Hindlimb muscle (tissue), 1 donor: ENCODE results near the gene ZFHX3. TPM values are rescaled to one million over a fixed set of nuclear protein-coding genes. Genes with fewer than 3 reads are reported as not detected.

Source experiments
- DNase-seq: peaks from one replicate; pipeline ENCODE4 v3.0.0-alpha.2; 2013
- polyA plus RNA-seq: library from polyadenylated mRNA; unstranded; fragments of 120-200 nt; gene quantifications from one replicate; pipeline ENCODE4 v1.2.1, GENCODE V29; 2013; ENCODE audit not compliant: insufficient read length

The ZFHX3 gene
- polyA plus RNA-seq, 1 donor: 8.8 TPM

GRCh38 chr16:72896485-72897118, 151.3 kb downstream of the ZFHX3 start:
- no peak for DNase-seq

GRCh38 chr16:72895951-72896350, 152.0 kb downstream of the ZFHX3 start:
- DNase-seq: no peak

- DNase-seq: no peak
These were observed 153.4 kb downstream of the ZFHX3 start for GRCh38 chr16:72894293-72895151.

GRCh38 chr16:72891291-72892227, 156.4 kb downstream of the ZFHX3 start:
- DNase-seq: no peak

GRCh38 chr16:72890587-72890986, 157.3 kb downstream of the ZFHX3 start:
- no peak for DNase-seq

- no peak for DNase-seq
These were observed 158.0 kb downstream of the ZFHX3 start for GRCh38 chr16:72889616-72890582.

GRCh38 chr16:72887537-72887936, 160.4 kb downstream of the ZFHX3 start:
- DNase-seq: no peak

GRCh38 chr16:72886346-72886974, 161.5 kb downstream of the ZFHX3 start:
- DNase-seq: no peak

- DNase-seq: no peak
These were observed 163.4 kb downstream of the ZFHX3 start for GRCh38 chr16:72884573-72884972.

- no peak for DNase-seq
These were observed 163.9 kb downstream of the ZFHX3 start for GRCh38 chr16:72884037-72884436.

- no peak for DNase-seq
These were observed 168.1 kb downstream of the ZFHX3 start for GRCh38 chr16:72879846-72880245.

GRCh38 chr16:72878301-72879269, 169.3 kb downstream of the ZFHX3 start:
- DNase-seq: no peak

- DNase-seq: no peak
These were observed 170.4 kb downstream of the ZFHX3 start for GRCh38 chr16:72877374-72878028.

- no peak for DNase-seq
These were observed 171.0 kb downstream of the ZFHX3 start for GRCh38 chr16:72876981-72877373.

GRCh38 chr16:72876221-72876620, 171.7 kb downstream of the ZFHX3 start:
- DNase-seq: peak; percentile 61

GRCh38 chr16:72875291-72876031, 172.5 kb downstream of the ZFHX3 start:
- DNase-seq: no peak

- DNase-seq: no peak
These were observed 174.1 kb downstream of the ZFHX3 start for GRCh38 chr16:72873853-72874252.

- DNase-seq: no peak
These were observed 174.9 kb downstream of the ZFHX3 start for GRCh38 chr16:72873044-72873443.

GRCh38 chr16:72865835-72866234, 182.1 kb downstream of the ZFHX3 start:
- no peak for DNase-seq
